Skin epidermis (tissue), 12 donors: ENCODE measurements around the gene DIAPH3.

Source experiments
- H3K27ac ChIP-seq, 21 experiments: fragments of 200-600 bp; sonication (generic) in 11 of 21; one replicate each; pipeline ENCODE4 v1.5.0; 2020; ENCODE audit warnings: mild to moderate bottlenecking in 3 of 21, inconsistent platforms in 2 of 21, moderate library complexity in 2 of 21
- H3K4me3 ChIP-seq, 7 experiments: fragments of 200-600 bp; sonication (generic) in 2 of 7; one replicate each; pipeline ENCODE4 v1.5.0; 2020; ENCODE audit warnings: inconsistent platforms in 2 of 7, mild to moderate bottlenecking in 2 of 7, moderate library complexity in 1 of 7

Gene DIAPH3

GRCh38 chr13:59700281-59700680 is 463.4 kb downstream of the DIAPH3 start:
- H3K27ac ChIP-seq, result no peak overlapping the region
- no peak overlapping the region for H3K4me3 ChIP-seq

GRCh38 chr13:59696271-59696670 is 467.5 kb downstream of the DIAPH3 start:
- no peak overlapping the region for H3K4me3 ChIP-seq
- no peak overlapping the region for H3K27ac ChIP-seq

DNA sequence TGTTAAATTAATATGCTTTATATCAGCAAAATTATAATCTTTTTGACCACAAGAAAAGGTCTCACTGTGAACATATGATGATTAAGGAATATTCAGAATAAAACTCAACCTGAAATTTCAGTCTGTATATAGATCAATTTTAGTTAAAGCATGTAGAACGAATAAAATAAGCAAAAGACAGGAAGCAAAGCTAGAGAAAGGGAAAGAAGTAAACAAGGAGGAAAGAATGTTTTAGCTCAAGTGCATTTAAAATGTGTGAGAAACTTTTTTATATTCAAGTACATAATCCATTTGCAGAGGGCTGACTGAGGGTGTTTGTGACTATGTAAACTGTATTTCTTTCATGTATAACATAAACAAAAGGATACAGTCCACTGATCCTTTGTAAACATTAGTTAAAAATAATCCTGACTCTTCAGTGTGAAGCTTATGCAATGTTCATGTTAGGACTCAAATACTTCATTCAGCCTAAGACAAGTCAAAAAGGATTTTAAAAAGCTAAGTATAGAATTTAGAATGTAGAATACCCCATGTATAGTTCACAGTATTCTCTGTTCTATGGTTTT is 472.1 kb downstream of the DIAPH3 start:
- Histone ChIP-seq H3K4me3 (no peak overlapping the region), H3K27ac (no peak overlapping the region)

DNA sequence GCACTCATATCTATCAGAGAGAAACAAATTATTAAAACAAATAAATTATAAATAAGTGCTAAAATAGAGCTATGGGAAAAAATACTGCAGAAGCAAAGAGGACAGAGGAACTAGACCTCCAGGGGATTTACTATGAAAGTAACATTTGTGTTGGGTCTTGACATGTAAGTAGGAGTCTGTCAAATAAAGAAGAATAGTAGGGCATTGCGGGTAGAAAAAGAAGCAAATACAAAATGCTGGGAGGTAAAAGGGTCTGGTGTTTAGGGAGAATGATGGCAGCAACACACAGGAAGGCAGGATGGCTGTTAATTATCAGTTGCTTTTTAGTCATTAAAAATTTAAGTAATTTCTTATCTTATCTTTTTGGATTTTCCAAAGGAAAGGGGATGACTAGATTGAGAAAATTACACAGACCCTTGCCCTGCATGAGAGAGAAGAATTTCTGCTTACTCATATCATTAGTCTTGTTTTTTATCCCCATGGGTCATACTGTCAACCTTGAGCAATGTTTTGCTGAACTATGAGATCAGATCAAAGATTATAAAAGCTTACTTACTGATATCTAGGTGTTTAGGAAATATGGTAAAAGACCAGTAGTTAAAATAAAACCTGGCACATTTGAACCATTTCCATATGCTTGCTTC is 472.7 kb downstream of the DIAPH3 start:
- no peak overlapping the region for H3K4me3 ChIP-seq
- no peak overlapping the region for H3K27ac ChIP-seq

DNA sequence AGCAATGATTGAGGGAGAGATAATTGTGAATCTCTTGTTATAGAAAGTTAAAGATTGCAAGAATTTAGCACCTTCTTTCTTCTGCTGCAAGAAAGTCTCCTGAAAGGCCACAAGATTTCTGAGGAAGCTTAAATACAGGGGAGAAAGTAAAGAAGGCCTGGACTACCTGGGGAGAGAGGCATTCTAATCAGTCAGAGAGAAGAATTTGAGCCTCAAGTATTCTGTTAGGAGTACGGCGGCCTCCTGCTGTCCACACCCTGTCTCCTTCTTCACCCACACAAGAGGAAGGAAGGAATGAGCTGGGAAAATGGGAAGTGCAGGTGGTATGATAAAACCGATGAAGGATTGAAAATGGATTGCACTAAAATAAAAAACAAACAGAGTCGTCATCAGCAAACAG is 474.7 kb downstream of the DIAPH3 start:
- Histone ChIP-seq H3K4me3 (no peak overlapping the region), H3K27ac (no peak overlapping the region)

GRCh38 chr13:59686798-59687394 is 476.8 kb downstream of the DIAPH3 start:
- Histone ChIP-seq H3K27ac (no peak overlapping the region), H3K4me3 (no peak overlapping the region)

DNA sequence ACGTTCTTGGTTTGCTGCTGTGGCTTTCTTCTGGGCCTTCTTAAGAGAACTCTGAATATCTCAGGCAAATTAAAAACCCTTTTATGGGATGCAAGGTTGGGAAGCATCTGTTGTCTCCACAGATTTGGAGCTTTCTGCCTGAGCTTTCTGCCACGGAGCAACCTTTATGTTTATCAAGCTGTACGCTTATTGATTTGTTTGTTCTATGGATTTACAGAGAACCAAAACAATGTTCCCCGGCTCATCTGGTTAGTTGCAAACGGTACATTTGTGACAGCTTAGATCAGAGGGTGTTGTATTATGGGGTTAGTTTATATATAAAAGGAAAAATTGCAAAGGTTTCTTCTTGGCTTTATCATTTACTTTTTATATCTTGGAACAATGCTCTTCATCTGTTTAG is 479.6 kb downstream of the DIAPH3 start:
- H3K27ac ChIP-seq, result no peak overlapping the region
- H3K4me3 ChIP-seq, result no peak overlapping the region

DNA sequence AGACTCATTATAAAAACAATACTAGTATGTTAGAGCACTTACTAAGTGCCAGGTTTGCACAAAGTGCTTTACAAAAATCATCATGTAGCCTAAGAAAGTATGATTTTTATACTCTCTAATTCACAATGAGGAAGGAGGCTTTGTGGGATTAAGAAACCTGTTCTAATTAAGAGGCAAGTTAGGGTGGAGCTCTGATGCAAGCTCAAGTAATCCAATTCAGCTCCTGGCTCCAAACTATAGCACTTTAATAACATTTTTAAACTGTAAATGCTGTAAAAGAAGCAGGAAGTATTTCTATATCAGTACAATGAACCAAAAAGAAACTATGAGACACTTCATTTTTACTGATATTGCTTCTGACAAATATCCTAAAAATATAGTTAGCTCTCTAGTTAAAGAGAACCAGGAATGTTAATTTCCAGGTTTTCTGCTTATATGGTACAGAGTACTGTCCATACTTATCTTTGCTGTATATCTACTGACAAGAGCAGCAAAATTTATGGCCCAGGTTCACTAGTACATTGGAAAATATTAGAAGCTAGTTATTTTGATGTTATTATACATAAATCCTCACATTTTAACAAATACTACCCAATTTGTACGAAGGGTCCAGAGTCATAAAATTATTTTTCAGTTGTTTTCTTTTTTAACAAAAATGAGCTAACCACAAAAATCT is 482.0 kb downstream of the DIAPH3 start:
- H3K4me3 ChIP-seq, result no peak overlapping the region
- no peak overlapping the region for H3K27ac ChIP-seq

- Histone ChIP-seq H3K27ac (no peak overlapping the region), H3K4me3 (no peak overlapping the region)
These were observed 483.2 kb downstream of the DIAPH3 start for GRCh38 chr13:59680429-59681024.

GRCh38 chr13:59679254-59679653 is 484.5 kb downstream of the DIAPH3 start:
- Histone ChIP-seq H3K4me3 (no peak overlapping the region), H3K27ac (no peak overlapping the region)

DNA sequence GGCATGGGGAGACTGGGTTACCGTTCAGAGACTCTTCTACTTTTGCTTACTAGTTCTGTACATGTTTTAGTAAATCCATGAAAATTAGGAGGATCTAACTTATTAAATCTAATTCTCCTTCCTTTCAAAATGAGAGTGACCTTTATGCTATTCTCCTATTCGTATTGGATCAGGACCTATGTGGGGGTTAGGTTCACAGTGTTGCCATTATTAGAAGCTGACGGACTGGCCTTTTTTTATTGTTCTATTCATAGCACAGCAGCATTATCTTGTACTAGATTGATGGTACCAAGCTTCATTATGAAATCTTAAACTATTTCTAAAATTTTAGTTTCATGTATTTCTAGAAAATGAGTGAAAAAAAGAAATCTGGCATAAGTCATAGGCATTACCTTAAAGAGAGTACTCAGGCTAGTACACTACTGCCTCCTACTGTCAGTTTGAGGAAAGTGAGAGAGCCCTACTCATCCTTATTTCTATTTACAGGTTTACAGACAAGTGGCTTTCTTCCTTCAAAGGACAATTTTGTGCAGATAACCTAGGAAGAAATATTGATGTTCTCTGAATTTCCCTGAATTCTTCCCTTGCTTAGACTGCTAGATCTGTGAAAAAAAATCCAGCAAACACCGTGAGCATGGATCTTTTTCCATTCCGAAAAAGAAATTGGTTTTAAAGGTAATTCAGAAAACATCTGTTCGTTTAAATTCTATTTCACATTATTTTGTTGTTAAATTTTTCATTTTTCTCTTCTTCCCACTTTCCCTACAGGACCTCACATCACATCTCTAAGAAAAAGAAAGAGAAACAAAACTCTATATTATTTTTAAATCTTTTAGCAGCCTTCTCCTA is 485.5 kb downstream of the DIAPH3 start:
- Histone ChIP-seq H3K27ac (no peak overlapping the region), H3K4me3 (no peak overlapping the region)

DNA sequence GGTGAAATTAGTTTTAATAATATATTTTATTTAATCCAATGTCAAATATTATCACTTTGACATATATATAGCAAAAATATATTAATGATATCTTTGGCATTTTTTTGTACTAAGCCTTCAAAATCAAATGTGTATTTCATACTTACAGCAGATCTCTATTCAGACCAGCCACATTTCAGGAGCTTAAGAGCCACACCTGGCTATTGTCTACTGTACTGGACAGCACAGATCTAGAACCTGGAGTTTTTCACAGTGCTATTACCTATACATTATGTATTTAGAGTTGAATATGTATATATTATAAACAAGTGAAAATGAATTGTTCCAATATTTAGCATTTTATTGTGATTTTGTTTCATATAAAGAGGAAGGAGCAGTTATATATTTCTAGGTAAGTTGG is 486.3 kb downstream of the DIAPH3 start:
- Histone ChIP-seq H3K4me3 (no peak overlapping the region), H3K27ac (no peak overlapping the region)

DNA sequence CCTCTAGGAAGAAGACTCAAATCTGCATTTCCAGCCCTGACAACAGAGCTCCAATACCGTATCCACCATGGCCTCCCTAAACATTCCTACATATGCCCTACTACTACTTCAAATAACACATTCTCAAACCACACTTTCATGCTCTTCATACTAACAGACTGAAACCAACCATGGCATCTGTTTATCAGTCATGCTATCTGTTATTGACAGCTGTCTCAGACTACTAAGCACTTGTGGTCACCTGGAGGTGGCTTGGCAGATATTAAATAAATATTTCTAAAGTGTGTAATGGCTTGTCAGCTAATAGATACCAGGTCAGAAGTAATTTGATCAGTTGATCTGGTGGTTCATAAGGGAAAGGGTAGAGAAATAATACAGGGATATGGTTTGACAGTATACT is 489.1 kb downstream of the DIAPH3 start:
- H3K27ac ChIP-seq, result no peak overlapping the region
- H3K4me3 ChIP-seq, result no peak overlapping the region

- no peak overlapping the region for H3K4me3 ChIP-seq
- no peak overlapping the region for H3K27ac ChIP-seq
These were observed 490.4 kb downstream of the DIAPH3 start for GRCh38 chr13:59673286-59673685.

- H3K27ac ChIP-seq, result no peak overlapping the region
- H3K4me3 ChIP-seq, result no peak overlapping the region
These were observed 491.3 kb downstream of the DIAPH3 start for GRCh38 chr13:59672445-59672844.

DNA sequence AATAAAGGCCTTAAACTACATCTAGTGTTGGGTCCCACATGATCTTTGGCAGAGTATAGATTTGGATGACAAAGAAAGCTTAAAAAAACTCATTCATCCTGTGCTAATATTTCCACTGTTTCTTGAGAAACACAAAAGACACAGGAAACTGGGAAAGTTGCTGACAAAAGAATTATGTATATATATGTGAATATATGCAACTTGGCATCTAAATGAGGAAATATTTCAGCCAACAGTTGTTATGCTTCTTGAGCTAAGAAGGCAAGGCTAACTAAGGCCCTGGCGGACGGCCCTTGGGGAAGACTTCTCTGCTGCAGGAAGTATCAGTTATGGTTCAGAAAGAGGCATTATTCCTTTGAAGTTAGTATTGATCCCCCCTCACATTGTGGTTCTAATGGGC is 491.8 kb downstream of the DIAPH3 start:
- no peak overlapping the region for H3K27ac ChIP-seq

DNA sequence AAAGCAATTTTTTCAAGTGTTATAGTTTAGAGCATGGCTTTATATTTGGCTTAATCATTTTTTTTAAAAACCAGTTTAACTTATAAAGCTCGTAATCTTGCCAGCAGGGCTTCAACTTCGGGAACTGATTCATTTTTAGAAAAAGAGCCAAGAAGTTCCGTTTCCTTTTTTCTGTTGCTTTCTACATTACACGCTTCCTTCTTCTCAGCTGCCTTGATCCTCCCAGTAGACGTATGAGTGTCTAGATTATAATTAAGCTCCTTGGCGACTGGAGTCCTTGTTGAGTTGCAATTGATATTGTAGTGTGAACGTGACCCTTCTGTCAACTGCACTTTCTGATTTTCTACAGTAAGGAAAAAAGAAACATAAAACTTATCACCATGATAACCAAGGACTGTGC is 497.2 kb downstream of the DIAPH3 start:
- H3K27ac ChIP-seq, result peak overlapping the region in 1 of 21 experiments; percentile 9
- no peak overlapping the region for H3K4me3 ChIP-seq

More for the DNA sequence above, 491.8 kb downstream of the DIAPH3 start:
- H3K4me3 ChIP-seq, result no peak overlapping the region

DNA sequence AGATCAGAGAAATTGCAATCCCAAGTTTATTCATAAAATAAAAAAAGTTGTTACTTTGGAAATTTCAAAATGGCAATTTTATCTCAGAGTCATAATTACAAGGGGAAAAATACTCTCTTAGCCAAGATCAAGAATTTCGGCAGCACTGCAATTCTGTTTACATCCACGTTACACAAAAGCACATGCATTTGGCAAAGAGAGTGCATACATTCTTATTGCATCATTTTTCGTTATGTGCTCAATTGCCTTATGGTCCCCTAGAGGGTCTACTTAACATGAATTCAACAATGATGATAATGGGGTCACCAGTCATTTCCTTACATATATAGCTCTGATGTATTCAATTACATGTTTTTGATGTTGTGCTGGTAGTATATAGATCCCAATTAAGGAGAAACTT is 498.0 kb downstream of the DIAPH3 start:
- peak overlapping the region in 1 of 21 experiments; percentile 7 for H3K27ac ChIP-seq
- no peak overlapping the region for H3K4me3 ChIP-seq

DNA sequence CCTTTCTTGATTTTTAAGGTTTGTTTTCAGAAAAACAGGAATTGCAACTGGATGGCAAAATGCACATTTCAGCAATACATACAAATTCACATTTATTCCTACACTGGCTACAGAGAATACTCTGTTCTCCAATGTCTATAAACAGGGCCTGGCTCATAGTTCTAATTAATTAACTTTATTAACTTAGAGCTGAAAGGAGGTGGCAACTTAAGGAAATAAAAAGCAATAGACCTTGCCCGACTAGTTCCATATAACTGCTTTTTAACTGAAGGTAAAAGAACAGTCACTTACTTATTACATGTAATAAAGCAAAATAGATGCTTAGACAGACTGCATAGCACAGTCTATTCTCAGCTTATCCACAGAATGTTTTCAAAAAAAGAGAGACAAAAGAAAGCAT is 498.5 kb downstream of the DIAPH3 start:
- Histone ChIP-seq H3K27ac (peak overlapping the region in 1 of 21 experiments; percentile 7), H3K4me3 (no peak overlapping the region)

DNA sequence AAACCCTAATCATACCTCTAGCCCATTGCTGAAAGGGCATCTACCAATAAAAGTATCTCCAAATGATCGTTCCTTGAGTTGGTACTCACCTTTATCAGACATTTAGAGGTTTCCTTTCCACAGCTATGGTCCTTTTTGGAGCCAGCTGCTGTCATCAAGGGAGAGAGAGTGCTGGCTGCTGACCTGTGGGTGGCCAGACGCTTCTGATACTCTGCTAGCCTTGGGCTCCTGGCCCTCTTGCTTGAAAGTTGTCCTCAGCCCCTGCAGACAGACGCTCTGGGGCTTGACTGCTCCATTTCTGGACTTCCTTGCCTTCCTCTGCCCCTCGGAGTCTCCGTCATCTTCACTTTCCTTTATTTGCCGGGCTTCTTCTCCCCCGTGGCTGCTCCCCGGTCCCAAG is 499.1 kb downstream of the DIAPH3 start:
- Histone ChIP-seq H3K4me3 (no peak overlapping the region), H3K27ac (peak overlapping the region in 2 of 21 experiments; percentile 23 to 38)
